ENCODE data around the gene INTS4.
"Not testable (repeated sequence)": the region's sequence is repeated elsewhere in the genome, so short reads cannot be mapped to it uniquely, and the experiment has no call there.

INTS4 gene

GRCh38 chr11:78020246-78020645 lies 25.8 kb upstream of the INTS4 start:
- peaks cover 15% of the 10 kb centered on the region for H3K36me3 Mint-ChIP-seq (ENCODE audit: low read depth)
- peaks cover 52% of the 10 kb centered on the region for H3K4me1 Mint-ChIP-seq
- no peaks in the 10 kb centered on the region for H3K27me3 Mint-ChIP-seq (ENCODE audit: low read depth, poor library complexity)
- peak overlapping the region; percentile 97 for H3K27ac Mint-ChIP-seq
- no peak for TF ChIP-seq CTCF (IDR thresholded peaks at IDR 0.05)
- no peak for DNase-seq
- no peaks in the 10 kb centered on the region for H3K9me3 Mint-ChIP-seq
- peak overlapping the region; percentile 51 for H3K4me3 Mint-ChIP-seq

- no peak for TF ChIP-seq CTCF (IDR thresholded peaks at IDR 0.05)
- DNase-seq, result no peak
- H3K4me3 Mint-ChIP-seq, result peak overlapping the region; percentile 51
- H3K27me3 Mint-ChIP-seq (ENCODE audit: low read depth, poor library complexity), result peaks cover 3% of the 10 kb centered on the region
- H3K4me1 Mint-ChIP-seq, result peaks cover 52% of the 10 kb centered on the region
- H3K9me3 Mint-ChIP-seq, result no peaks in the 10 kb centered on the region
- H3K36me3 Mint-ChIP-seq (ENCODE audit: low read depth), result peaks cover 20% of the 10 kb centered on the region
- H3K27ac Mint-ChIP-seq, result peak overlapping the region; percentile 97
These were observed 25.3 kb upstream of the INTS4 start for GRCh38 chr11:78019808-78020207.

GRCh38 chr11:78015878-78016277 lies 21.4 kb upstream of the INTS4 start:
- no peaks in the 10 kb centered on the region for H3K9me3 Mint-ChIP-seq
- H3K27ac Mint-ChIP-seq, result no peak overlapping the region
- no peak overlapping the region for H3K4me3 Mint-ChIP-seq
- peaks cover 20% of the 10 kb centered on the region for H3K36me3 Mint-ChIP-seq (ENCODE audit: low read depth)
- DNase-seq, result no peak
- TF ChIP-seq CTCF (IDR thresholded peaks at IDR 0.05), result no peak
- peaks cover 22% of the 10 kb centered on the region for H3K4me1 Mint-ChIP-seq
- peaks cover 4% of the 10 kb centered on the region for H3K27me3 Mint-ChIP-seq (ENCODE audit: low read depth, poor library complexity)

- H3K27me3 Mint-ChIP-seq (ENCODE audit: low read depth, poor library complexity); H3K27ac Mint-ChIP-seq; DNase-seq; H3K4me3 Mint-ChIP-seq; H3K9me3 Mint-ChIP-seq: not testable (repeated sequence)
- Mint-ChIP-seq H3K4me1 (peaks cover 14% of the 10 kb centered on the region), H3K36me3 (ENCODE audit: low read depth) (peaks cover 20% of the 10 kb centered on the region)
These were observed 20.6 kb upstream of the INTS4 start for GRCh38 chr11:78014937-78015520.

GRCh38 chr11:78011301-78011700 lies 16.8 kb upstream of the INTS4 start:
- no peak for DNase-seq
- peaks cover 15% of the 10 kb centered on the region for H3K36me3 Mint-ChIP-seq (ENCODE audit: low read depth)
- H3K4me1 Mint-ChIP-seq, result peaks cover 12% of the 10 kb centered on the region
- peaks cover 11% of the 10 kb centered on the region for H3K27me3 Mint-ChIP-seq (ENCODE audit: low read depth, poor library complexity)
- H3K4me3 Mint-ChIP-seq, result no peak overlapping the region
- no peak overlapping the region for H3K27ac Mint-ChIP-seq
- no peak for TF ChIP-seq CTCF (IDR thresholded peaks at IDR 0.05)
- no peaks in the 10 kb centered on the region for H3K9me3 Mint-ChIP-seq

GRCh38 chr11:78010755-78011154 lies 16.3 kb upstream of the INTS4 start:
- H3K4me3 Mint-ChIP-seq, result no peak overlapping the region
- no peaks in the 10 kb centered on the region for H3K9me3 Mint-ChIP-seq
- TF ChIP-seq CTCF (IDR thresholded peaks at IDR 0.05), result no peak
- peaks cover 17% of the 10 kb centered on the region for H3K27me3 Mint-ChIP-seq (ENCODE audit: low read depth, poor library complexity)
- H3K36me3 Mint-ChIP-seq (ENCODE audit: low read depth), result peaks cover 9% of the 10 kb centered on the region
- DNase-seq, result no peak
- peaks cover 12% of the 10 kb centered on the region for H3K4me1 Mint-ChIP-seq
- no peak overlapping the region for H3K27ac Mint-ChIP-seq

Data from nephron progenitor cell (in vitro differentiated cells).